Psoas muscle (tissue), 8 donors: ENCODE results near the gene NIPAL1. TPM values are rescaled to one million over a fixed set of nuclear protein-coding genes. Genes with fewer than 3 reads are reported as not detected.

Experiments used
- ATAC-seq, 4 donors: fragments of 200-7000 bp; cut with Tn5 transposase; one replicate each; pipeline ENCODE4 v1.9.1; 2020; ENCODE audit warnings: moderate library complexity in 3 of 4, mild to moderate bottlenecking in 2 of 4
- DNase-seq, 2 donors: peaks; one replicate each; pipeline ENCODE4 v3.0.0-alpha.2; 2020
- H3K27ac ChIP-seq: fragments of 200-600 bp; one replicate; pipeline ENCODE4 v1.8.0; 2022
- H3K27me3 ChIP-seq, 3 donors: fragments of 200-600 bp in 1 of 3; one replicate each; pipeline versions ENCODE4 v1.6.1 to v1.8.0; 2013 to 2022; ENCODE audit warnings: low read length in 2 of 3, mild to moderate bottlenecking in 2 of 3, moderate library complexity in 1 of 3; ENCODE audit not compliant: insufficient read depth in 3 of 3
- H3K36me3 ChIP-seq, 2 donors: fragments of 200-600 bp in 1 of 2; one replicate each; pipeline versions ENCODE4 v1.6.1 to v1.8.0; 2013 to 2022; ENCODE audit warnings: low read depth in 1 of 2, mild to moderate bottlenecking in 1 of 2, moderate library complexity in 1 of 2; ENCODE audit not compliant: insufficient read depth in 1 of 2
- H3K4me1 ChIP-seq: fragments of 200-600 bp; one replicate; pipeline ENCODE4 v1.8.0; 2022
- H3K4me3 ChIP-seq: fragments of 200-600 bp; one replicate; pipeline ENCODE4 v1.8.0; 2022; ENCODE audit warnings: mild to moderate bottlenecking
- H3K9me3 ChIP-seq: fragments of 200-600 bp; one replicate; pipeline ENCODE4 v1.8.0; 2022
- WGBS, 3 donors: extraction: QIAGEN DNeasy Blood & Tissue Kit; methylation state at CpG; one replicate each; pipeline versions ENCODE4 v1.1.6 to v1.1.7; 2013; 5-methylcytosine and 5-hydroxymethylcytosine counted together
- intact Hi-C, 2 donors: fragments of 100-400 bp; cut with DNase I; formaldehyde crosslinking; loops; one replicate each; pipeline versions ENCODE4 v1.11.0 to v1.14.2; 2022
- polyA plus RNA-seq, 3 donors: library from polyadenylated mRNA; stranded (reverse); fragments of 200-250 nt; gene quantifications; one replicate each; pipeline ENCODE4 v1.2.3, GENCODE V29; 2013
- total RNA-seq, 4 donors: library from RNA; stranded (reverse); fragmentation: NEBNext Ultra II Directional in 2 of 4; extraction: Animal tissue kit (Norgen Biotek cat#: 25700) in 2 of 4; gene quantifications; one replicate each; pipeline versions ENCODE4 v1.2.1 to v1.2.4, GENCODE V29; 2021 to 2023
- TF ChIP-seq, protein P1 (sequence below): fragments of 200-600 bp; IDR thresholded peaks from one replicate; pipeline ENCODE4 v1.8.0; 2022; ENCODE audit warnings: antibody characterized with exemption
- donor health status: healthy with polysubstance abuse.
- donor health status: DM: no; HTN: no; CAD: no; lungs with moderate emphysema.
- donor health status: Bipolar disorder and iron deficiency.
- donor health status: healthy.
- donor health status: DM: yes; HTN: yes; CAD: no.
- donor health status: DM: no; HTN: no; CAD: no.
- donor health status: DM: no; HTN: no; CAD: no.
- donor health status: DM: yes; HTN: yes; CAD: no.

NIPAL1 gene
- total and polyA plus RNA-seq, 7 donors, result 0.41 to 2.3 (median 0.79) TPM

- intact Hi-C loops, result no loop called here
- no peaks in the 10 kb centered on the region for H3K36me3 ChIP-seq
- WGBS, 3 donors, result 16 to 35% (median 34%) methylated on average over 3 of the region's 3 CpGs
- peak overlapping the region; percentile 18 for H3K4me3 ChIP-seq
- peak overlapping the region; percentile 36 for H3K27ac ChIP-seq
- H3K9me3 ChIP-seq, result no peaks in the 10 kb centered on the region
- no peaks in the 10 kb centered on the region for H3K27me3 ChIP-seq
- TF ChIP-seq, protein P1, sequence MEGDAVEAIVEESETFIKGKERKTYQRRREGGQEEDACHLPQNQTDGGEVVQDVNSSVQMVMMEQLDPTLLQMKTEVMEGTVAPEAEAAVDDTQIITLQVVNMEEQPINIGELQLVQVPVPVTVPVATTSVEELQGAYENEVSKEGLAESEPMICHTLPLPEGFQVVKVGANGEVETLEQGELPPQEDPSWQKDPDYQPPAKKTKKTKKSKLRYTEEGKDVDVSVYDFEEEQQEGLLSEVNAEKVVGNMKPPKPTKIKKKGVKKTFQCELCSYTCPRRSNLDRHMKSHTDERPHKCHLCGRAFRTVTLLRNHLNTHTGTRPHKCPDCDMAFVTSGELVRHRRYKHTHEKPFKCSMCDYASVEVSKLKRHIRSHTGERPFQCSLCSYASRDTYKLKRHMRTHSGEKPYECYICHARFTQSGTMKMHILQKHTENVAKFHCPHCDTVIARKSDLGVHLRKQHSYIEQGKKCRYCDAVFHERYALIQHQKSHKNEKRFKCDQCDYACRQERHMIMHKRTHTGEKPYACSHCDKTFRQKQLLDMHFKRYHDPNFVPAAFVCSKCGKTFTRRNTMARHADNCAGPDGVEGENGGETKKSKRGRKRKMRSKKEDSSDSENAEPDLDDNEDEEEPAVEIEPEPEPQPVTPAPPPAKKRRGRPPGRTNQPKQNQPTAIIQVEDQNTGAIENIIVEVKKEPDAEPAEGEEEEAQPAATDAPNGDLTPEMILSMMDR, result no peak
- H3K4me1 ChIP-seq, result peaks cover 18% of the 10 kb centered on the region
- ATAC-seq (peak in 3 of 4 donors; percentile 37 to 62 (median 58)), DNase-seq (no peak)
Observed at GRCh38 chr4:48047421-48047844, 30.9 kb downstream of the NIPAL1 start.

DNA sequence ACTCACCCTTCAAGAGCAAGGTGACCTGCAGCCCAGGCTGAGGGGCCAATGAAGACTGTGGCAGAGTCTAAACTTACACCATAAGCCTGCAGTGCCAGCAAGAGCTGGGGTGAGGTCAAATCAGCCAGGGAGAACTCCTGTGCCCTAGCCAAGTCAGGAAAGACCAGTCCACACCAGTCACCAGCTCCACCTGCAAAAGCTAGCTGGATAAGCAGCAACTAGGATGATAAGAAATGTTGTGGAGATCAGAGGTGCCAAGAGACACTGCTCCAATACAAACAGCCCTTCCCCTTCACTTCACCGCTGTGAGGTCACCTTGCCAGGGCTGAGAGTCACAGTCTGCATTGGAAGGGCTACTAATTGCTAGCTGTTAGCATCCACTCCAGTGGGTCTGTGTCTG, 31.3 kb downstream of the NIPAL1 start:
- WGBS, 3 donors, result 24 to 29% (median 27%) methylated on average over 1 of the region's 1 CpG
- ATAC-seq (peak in 3 of 4 donors; percentile 58 to 78 (median 74)), DNase-seq (no peak)
- Histone ChIP-seq H3K4me3 (no peak overlapping the region), H3K36me3 (no peaks in the 10 kb centered on the region), H3K27me3 (no peaks in the 10 kb centered on the region), H3K27ac (no peak overlapping the region), H3K4me1 (peaks cover 18% of the 10 kb centered on the region), H3K9me3 (no peaks in the 10 kb centered on the region)
- TF ChIP-seq, protein P1, result no peak
- intact Hi-C loops, result no loop called here

- 82 to 91% (median 83%) methylated on average over 8 of the region's 8 CpGs for WGBS, 3 donors
- Histone ChIP-seq H3K36me3 (no peaks in the 10 kb centered on the region), H3K27me3 (no peaks in the 10 kb centered on the region), H3K4me3 (no peak overlapping the region), H3K9me3 (no peaks in the 10 kb centered on the region), H3K4me1 (peaks cover 18% of the 10 kb centered on the region), H3K27ac (no peak overlapping the region)
- intact Hi-C loops, result no loop called here
- ATAC-seq (no peak), DNase-seq (no peak)
- TF ChIP-seq, protein P1, result no peak
Observed at GRCh38 chr4:48049483-48049882, 32.9 kb downstream of the NIPAL1 start.

- no peak for DNase-seq
- H3K4me3 ChIP-seq, result no peak overlapping the region
- intact Hi-C loops, result no loop called here
- ATAC-seq, result no peak
- H3K36me3 ChIP-seq, result no peaks in the 10 kb centered on the region
- H3K9me3 ChIP-seq, result no peaks in the 10 kb centered on the region
- H3K4me1 ChIP-seq, result peaks cover 18% of the 10 kb centered on the region
- H3K27me3 ChIP-seq, result no peaks in the 10 kb centered on the region
- WGBS, 3 donors, result 75 to 92% (median 89%) methylated on average over 1 of the region's 1 CpG
- TF ChIP-seq, protein P1, result no peak
- H3K27ac ChIP-seq, result no peak overlapping the region
Observed at GRCh38 chr4:48051078-48051477, 34.5 kb downstream of the NIPAL1 start.
